Endothelial cell of umbilical vein (primary cell): Measurements from ENCODE around the gene CCDC117. TPM values are rescaled to one million over a fixed set of nuclear protein-coding genes. Genes with fewer than 3 reads are reported as not detected.

Experiments
- BruUV-seq: library from RNA; stranded (reverse); fragments of 400-500 nt; replicated peaks from 2 replicates; lab custom pipeline; 2021; lab: Mats Ljungman, UMichigan
- CTCF ChIA-PET: fragments of 300-600, 350-600 bp; sonication (Branson Sonifier 250); formaldehyde crosslinking; loops from one replicate; lab custom pipeline; 2021; ENCODE audit warnings: antibody characterized with exemption, inconsistent platforms; lab: Charles Lee
- POLR2A ChIA-PET: fragments of 300-600, 350-600 bp; sonication (Branson Sonifier 250); formaldehyde crosslinking; loops from one replicate; lab custom pipeline; 2021; ENCODE audit warnings: antibody characterized with exemption, inconsistent platforms; lab: Charles Lee
- DNase-seq: peaks from one replicate; pipeline ENCODE4 v3.0.0-alpha.2; 2011; ENCODE audit warnings: low read depth, low spot score
- FAIRE-seq: peaks from 2 replicates; lab custom pipeline; 2011; peaks lifted over from hg19 to GRCh38; lab: Jason Lieb, UNC
- H2AFZ ChIP-seq: 2 replicates; pipeline ENCODE4 v1.6.0; 2012; ENCODE audit warnings: low read depth, low read length, control low read depth, inconsistent platforms
- H3K27ac ChIP-seq: 2 replicates; pipeline ENCODE4 v1.5.1; 2011; ENCODE audit warnings: low read depth, mild to moderate bottlenecking, control low read depth, low read length, moderate library complexity; ENCODE audit not compliant: insufficient read depth
- H3K27me3 ChIP-seq, 2 experiments: 2 replicates each; pipeline versions ENCODE4 v1.6.0 to v1.6.1; 2011; ENCODE audit warnings: low read length in 2 of 2, mixed read lengths in 1 of 2; ENCODE audit not compliant: control insufficient read depth in 2 of 2, insufficient read depth in 2 of 2
- H3K36me3 ChIP-seq, 2 experiments: 2 replicates in 1 of 2; 3 replicates in 1 of 2; pipeline ENCODE4 v1.5.1; 2011; ENCODE audit warnings: low read length in 2 of 2, mild to moderate bottlenecking in 1 of 2, moderate library complexity in 1 of 2; ENCODE audit not compliant: control insufficient read depth in 2 of 2, insufficient read depth in 2 of 2; ENCODE audit errors: extremely low read depth in 1 of 2
- H3K4me1 ChIP-seq: 3 replicates; pipeline ENCODE4 v1.5.1; 2011; ENCODE audit warnings: mild to moderate bottlenecking, low read length; ENCODE audit not compliant: control insufficient read depth, insufficient read depth; ENCODE audit errors: extremely low read depth
- H3K4me2 ChIP-seq: 2 replicates; pipeline ENCODE4 v1.6.1; 2011; ENCODE audit warnings: low read length, control low read depth, mixed read lengths; ENCODE audit not compliant: insufficient read depth
- H3K4me3 ChIP-seq, 3 experiments: fragments of 200-600 bp in 1 of 3; sonication (generic), shearing (Covaris generic) in 1 of 3; replicated peaks in 1 of 3; 2 replicates each; pipeline ENCODE4 v1.5.1; 2011 to 2016; ENCODE audit warnings: control low read depth in 3 of 3, low read length in 3 of 3, mild to moderate bottlenecking in 2 of 3, inconsistent platforms in 1 of 3, low read depth in 1 of 3, moderate library complexity in 1 of 3; ENCODE audit not compliant: insufficient read depth in 1 of 3
- H3K79me2 ChIP-seq: 2 replicates; pipeline ENCODE4 v1.6.0; 2012; ENCODE audit warnings: low read length, inconsistent platforms; ENCODE audit not compliant: control insufficient read depth, insufficient read depth
- H3K9ac ChIP-seq: replicated peaks from 2 replicates; pipeline ENCODE3; 2011; ENCODE audit warnings: low read length, control low read depth; ENCODE audit not compliant: insufficient read depth; ENCODE audit errors: extremely low read depth
- H3K9me1 ChIP-seq: replicated peaks from 3 replicates; pipeline ENCODE4 v1.6.0; 2011; ENCODE audit warnings: mild to moderate bottlenecking, low read length; ENCODE audit not compliant: control insufficient read depth, insufficient read depth; ENCODE audit errors: extremely low read depth
- H3K9me3 ChIP-seq: replicated peaks from 2 replicates; pipeline ENCODE4 v1.5.1; 2012; ENCODE audit warnings: low read length, inconsistent platforms; ENCODE audit not compliant: control insufficient read depth, insufficient read depth
- H4K20me1 ChIP-seq: replicated peaks from 2 replicates; pipeline ENCODE3; 2011; ENCODE audit warnings: mild to moderate bottlenecking, low read length; ENCODE audit not compliant: control insufficient read depth, insufficient read depth; ENCODE audit errors: extremely low read depth
- CTCF ChIP-seq, 2 donors: IDR thresholded peaks; 1 replicate in 1 of 2; 2 replicates in 1 of 2; pipeline ENCODE4 v1.5.1; 2011; ENCODE audit warnings: low read length in 2 of 2, mild to moderate bottlenecking in 2 of 2, moderate library complexity in 2 of 2, control low read depth in 1 of 2, inconsistent platforms in 1 of 2, low read depth in 1 of 2; ENCODE audit not compliant: insufficient read depth in 1 of 2; ENCODE audit errors: extremely low read depth in 1 of 2
- EZH2 ChIP-seq: IDR thresholded peaks from 2 replicates; pipeline ENCODE4 v1.6.1; 2012; ENCODE audit warnings: borderline replicate concordance, low read depth, mild to moderate bottlenecking, moderate library complexity, low read length, inconsistent platforms; ENCODE audit not compliant: severe bottlenecking
- FOS ChIP-seq: IDR thresholded peaks from 2 replicates; pipeline ENCODE4 v1.6.1; 2011; ENCODE audit warnings: mild to moderate bottlenecking, low read length, moderate library complexity, borderline replicate concordance; ENCODE audit not compliant: insufficient read depth
- GATA2 ChIP-seq: IDR thresholded peaks from 2 replicates; pipeline ENCODE4 v1.7.0; 2011; ENCODE audit warnings: low read depth, mild to moderate bottlenecking, moderate library complexity, mixed read lengths, low read length; ENCODE audit not compliant: insufficient read length, insufficient read depth
- JUN ChIP-seq: IDR thresholded peaks from 2 replicates; pipeline ENCODE4 v1.6.1; 2011; ENCODE audit warnings: borderline replicate concordance, low read depth; ENCODE audit not compliant: insufficient read length, insufficient read depth
- MAX ChIP-seq: IDR thresholded peaks from 2 replicates; pipeline ENCODE4 v1.6.1; 2011; ENCODE audit not compliant: insufficient read depth, insufficient read length
- MYC ChIP-seq: IDR thresholded peaks from one replicate; pipeline ENCODE4 v1.6.1; 2011; ENCODE audit warnings: mild to moderate bottlenecking, low read depth, low read length
- POLR2A ChIP-seq: IDR thresholded peaks from 2 replicates; pipeline ENCODE4 v1.6.1; 2012; ENCODE audit warnings: low read depth, mild to moderate bottlenecking, control low read depth, low read length
- POLR2AphosphoS5 ChIP-seq: IDR thresholded peaks from 2 replicates; pipeline ENCODE4 v1.6.1; 2012; ENCODE audit warnings: low read depth, mild to moderate bottlenecking, control low read depth, low read length, moderate library complexity; ENCODE audit not compliant: insufficient read depth
- dilution Hi-C: fragments of 300-500 bp; cut with MboI; formaldehyde crosslinking; loops from one replicate; pipeline ENCODE4 v1.15.0; 2019; ENCODE audit warnings: low sequenced_read_pairs; ENCODE audit not compliant: extremely low pct_ligation_motif_present
- intact Hi-C: fragments of 100-400 bp; cut with micrococcal nuclease; formaldehyde crosslinking; loops from one replicate; pipeline ENCODE4 v1.10.0; 2022
- polyA plus RNA-seq, 4 experiments: library from polyadenylated mRNA; depleted of rRNA in 3 of 4; stranded (reverse) in 3 of 4; unstranded in 1 of 4; fragments of >200 nt; gene quantifications; 2 replicates each; pipeline versions ENCODE4 v1.2.1 to v1.2.3, GENCODE V29; 2011 to 2012; ENCODE audit warnings: missing spikeins in 1 of 4
- total RNA-seq: library from RNA; stranded (reverse); gene quantifications from 2 replicates; pipeline ENCODE4 v1.2.3, GENCODE V29; 2021

The CCDC117 gene
- total and polyA plus RNA-seq, 2 donors (not counting 3 experiments of a cell fraction or from before 2014, with no cell fraction given), result 5.5 to 23.3 TPM

GRCh38 chr22:28817064-28817463 lies 44.6 kb downstream of the CCDC117 start:
- TF ChIP-seq GATA2 (no peak), JUN (no peak), FOS (no peak), MAX (no peak), EZH2 (no peak), POLR2A (no peak), POLR2AphosphoS5 (no peak), MYC (no peak), CTCF (IDR thresholded peaks at IDR 0.05; ENCODE audit: extremely low read depth in 1 of 2, insufficient read depth in 1 of 2, low read depth in 1 of 2, low read length in 2 of 2) (no peak)
- H3K36me3 ChIP-seq, result no peaks in the 10 kb centered on the region
- H3K9me3 ChIP-seq, result no peaks in the 10 kb centered on the region
- no peak overlapping the region for H3K4me3 ChIP-seq
- FAIRE-seq (no peak), DNase-seq (no peak)
- H3K9me1 ChIP-seq, result no peaks in the 10 kb centered on the region
- no peaks in the 10 kb centered on the region for H4K20me1 ChIP-seq
- no peak overlapping the region for H3K9ac ChIP-seq
- dilution Hi-C loops (no loop called here), intact Hi-C loops (no loop called here)
- H2AFZ ChIP-seq, result no peak overlapping the region
- H3K27me3 ChIP-seq, result no peaks in the 10 kb centered on the region
- H3K4me2 ChIP-seq, result no peak overlapping the region
- no peaks in the 10 kb centered on the region for H3K4me1 ChIP-seq
- no peaks in the 10 kb centered on the region for H3K79me2 ChIP-seq
- H3K27ac ChIP-seq, result no peak overlapping the region
- POLR2A ChIA-PET, result no interaction called here
- CTCF ChIA-PET, result interaction anchor here (1.9 to 3.6 kb wide), 2 partner anchors 12 to 217 kb away, joined by 7 to 13 read pairs; no protein-coding TSS in a partner anchor
- no TSS peak for BruUV-seq
